ENCODE results near the gene TSHZ1. TPM values are rescaled to one million over a fixed set of nuclear protein-coding genes. Genes with fewer than 3 reads are reported as not detected.

The TSHZ1 gene
- total and polyA plus RNA-seq, 9 donors = 16.0 to 31.8 (median 26.2) TPM

DNA sequence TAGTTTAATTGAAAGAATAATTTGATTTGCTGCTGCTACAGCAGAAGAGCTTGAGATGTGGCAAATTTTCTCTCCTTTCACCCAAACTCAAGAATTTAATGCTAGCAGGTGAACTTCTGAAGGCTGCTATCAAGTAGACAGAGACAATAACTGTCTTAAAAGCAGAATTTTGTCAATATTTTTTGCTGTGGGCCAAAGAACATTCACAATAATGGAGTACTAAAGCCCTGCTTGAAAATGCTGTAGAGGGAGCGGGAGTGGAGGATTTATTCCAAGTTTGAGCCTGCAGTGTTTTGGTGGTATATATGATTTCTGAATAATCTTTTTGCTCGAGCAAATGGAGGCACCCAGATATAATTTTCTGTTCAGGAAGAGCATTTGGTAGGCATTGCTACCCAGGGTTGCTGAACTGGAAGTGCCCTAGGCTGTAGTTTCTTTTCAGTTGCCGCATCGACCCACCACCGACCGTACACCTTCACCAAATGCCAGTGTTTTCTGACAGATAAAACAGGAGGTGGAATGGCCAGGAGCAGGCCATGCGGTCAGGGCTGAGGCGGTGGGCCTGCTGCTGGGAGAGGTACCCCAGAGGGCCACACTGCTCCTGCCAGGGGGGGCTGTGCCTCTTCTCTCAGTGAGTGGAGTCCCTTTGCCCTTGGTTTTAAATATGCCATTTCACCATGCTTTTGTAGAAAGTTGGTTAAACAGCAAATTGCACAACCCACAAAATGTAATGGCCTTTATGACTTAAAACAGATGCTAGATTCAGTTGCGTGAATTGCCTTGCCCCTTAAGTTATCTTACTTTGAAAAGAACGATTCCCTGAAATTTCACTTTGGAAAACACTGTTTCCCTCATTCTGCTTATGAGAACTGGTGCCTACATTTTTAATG is 36.4 kb downstream of the TSHZ1 start:
- Histone ChIP-seq H3K27me3 (ENCODE audit: control insufficient read depth, insufficient read depth, low read length) (no peaks in the 10 kb centered on the region), H3K4me1 (ENCODE audit: control insufficient read depth, insufficient read depth, low read length) (peaks cover 15% of the 10 kb centered on the region), H3K36me3 (ENCODE audit: control insufficient read depth, insufficient read depth, low read length) (no peaks in the 10 kb centered on the region), H3K9me3 (replicated peaks; ENCODE audit: control insufficient read depth, low read depth, low read length) (no peaks in the 10 kb centered on the region), H3K4me3 (ENCODE audit: low read length) (peak overlapping the region; percentile 38), H3K27ac (ENCODE audit: low read length) (peak overlapping the region; percentile 90)
- no peak for DNase-seq
- 34% methylated on average over 3 of the region's 10 CpGs for WGBS (ENCODE audit: insufficient coverage)

DNA sequence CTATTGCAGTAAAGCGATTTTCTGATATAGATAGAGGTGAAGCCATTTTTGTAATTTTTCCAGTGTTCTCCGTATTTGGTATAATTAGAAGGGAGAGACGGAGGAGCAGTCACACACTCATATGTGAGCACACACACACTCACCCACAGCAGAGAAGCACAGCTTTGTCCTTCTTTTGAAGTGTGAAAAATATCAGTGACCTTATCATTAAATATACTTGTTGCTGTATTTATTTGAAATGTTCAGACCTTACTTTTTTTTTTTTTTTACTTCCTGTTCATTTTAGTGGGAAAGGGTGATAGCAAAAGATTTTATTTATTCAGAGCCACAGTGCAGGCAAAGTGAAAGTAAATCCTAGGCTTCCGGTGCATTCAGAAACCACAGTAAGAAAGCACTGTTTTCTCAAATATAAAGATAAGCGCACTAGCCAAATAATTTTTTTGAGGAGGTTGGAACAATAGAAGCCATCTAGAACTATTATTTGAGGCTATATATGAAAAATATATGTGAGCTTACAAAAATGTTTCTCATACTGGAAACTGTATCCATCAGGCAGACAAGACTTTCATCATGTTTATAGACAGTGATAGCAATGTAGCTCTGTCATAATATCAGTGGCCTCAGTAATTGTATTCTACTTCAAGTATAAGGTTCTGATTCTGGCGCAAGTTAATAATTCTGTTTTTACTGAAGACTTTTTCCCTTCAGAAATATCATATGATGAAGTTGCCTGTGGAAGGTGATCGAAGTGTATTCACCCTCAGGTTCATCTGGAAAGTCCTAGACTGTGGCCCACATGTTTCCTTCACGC is 37.2 kb downstream of the TSHZ1 start:
- DNase-seq = peak; percentile 87
- H3K4me1 ChIP-seq (ENCODE audit: control insufficient read depth, insufficient read depth, low read length) = peaks cover 15% of the 10 kb centered on the region
- no CpG with 5 or more reads among the region's 8 CpGs for WGBS (ENCODE audit: insufficient coverage)

GRCh38 chr18:75248426-75249174 is 38.0 kb downstream of the TSHZ1 start:
- Histone ChIP-seq H3K36me3 (ENCODE audit: control insufficient read depth, insufficient read depth, low read length) (no peaks in the 10 kb centered on the region), H3K4me1 (ENCODE audit: control insufficient read depth, insufficient read depth, low read length) (peaks cover 15% of the 10 kb centered on the region), H3K27me3 (ENCODE audit: control insufficient read depth, insufficient read depth, low read length) (no peaks in the 10 kb centered on the region), H3K27ac (ENCODE audit: low read length) (peak overlapping the region; percentile 90), H3K4me3 (ENCODE audit: low read length) (peak overlapping the region; percentile 38), H3K9me3 (replicated peaks; ENCODE audit: control insufficient read depth, low read depth, low read length) (no peaks in the 10 kb centered on the region)
- 79% methylated on average over 12 of the region's 20 CpGs for WGBS (ENCODE audit: insufficient coverage)
- no peak for DNase-seq

More for the DNA sequence above, 37.2 kb downstream of the TSHZ1 start:
- peak overlapping the region; percentile 38 for H3K4me3 ChIP-seq (ENCODE audit: low read length)
- no peaks in the 10 kb centered on the region for H3K36me3 ChIP-seq (ENCODE audit: control insufficient read depth, insufficient read depth, low read length)
- H3K27ac ChIP-seq (ENCODE audit: low read length) = peak overlapping the region; percentile 90
- no peaks in the 10 kb centered on the region for H3K9me3 ChIP-seq (replicated peaks; ENCODE audit: control insufficient read depth, low read depth, low read length)
- no peaks in the 10 kb centered on the region for H3K27me3 ChIP-seq (ENCODE audit: control insufficient read depth, insufficient read depth, low read length)

DNA sequence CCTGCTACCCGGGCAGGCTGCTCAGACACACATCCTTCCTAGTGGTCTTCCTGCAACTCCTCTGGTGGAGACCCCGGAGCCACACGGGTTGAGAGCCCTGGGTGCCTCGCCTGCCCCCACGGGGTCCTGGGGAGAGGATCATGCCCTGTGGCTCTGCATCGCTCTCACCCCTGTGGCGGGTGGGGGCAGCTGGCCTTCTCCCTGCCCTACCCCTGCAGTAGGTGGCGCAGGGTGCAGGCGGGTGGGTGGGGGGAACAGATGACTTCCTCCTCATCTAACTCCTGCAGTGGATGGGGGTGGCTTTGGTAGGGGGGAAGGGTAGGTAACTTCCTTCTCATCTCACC is 38.5 kb downstream of the TSHZ1 start:
- no peak for DNase-seq
- H3K4me3 ChIP-seq (ENCODE audit: low read length) = no peak overlapping the region
- H3K36me3 ChIP-seq (ENCODE audit: control insufficient read depth, insufficient read depth, low read length) = no peaks in the 10 kb centered on the region
- peak overlapping the region; percentile 90 for H3K27ac ChIP-seq (ENCODE audit: low read length)
- WGBS (ENCODE audit: insufficient coverage) = 91% methylated on average over 6 of the region's 9 CpGs
- no peaks in the 10 kb centered on the region for H3K9me3 ChIP-seq (replicated peaks; ENCODE audit: control insufficient read depth, low read depth, low read length)
- H3K27me3 ChIP-seq (ENCODE audit: control insufficient read depth, insufficient read depth, low read length) = no peaks in the 10 kb centered on the region
- peaks cover 17% of the 10 kb centered on the region for H3K4me1 ChIP-seq (ENCODE audit: control insufficient read depth, insufficient read depth, low read length)

- Histone ChIP-seq H3K27me3 (ENCODE audit: control insufficient read depth, insufficient read depth, low read length) (no peaks in the 10 kb centered on the region), H3K4me1 (ENCODE audit: control insufficient read depth, insufficient read depth, low read length) (peaks cover 15% of the 10 kb centered on the region), H3K4me3 (ENCODE audit: low read length) (no peak overlapping the region), H3K9me3 (replicated peaks; ENCODE audit: control insufficient read depth, low read depth, low read length) (no peaks in the 10 kb centered on the region), H3K27ac (ENCODE audit: low read length) (no peak overlapping the region), H3K36me3 (ENCODE audit: control insufficient read depth, insufficient read depth, low read length) (no peaks in the 10 kb centered on the region)
- DNase-seq = no peak
- WGBS (ENCODE audit: insufficient coverage) = 93% methylated on average over 10 of the region's 18 CpGs
Measured at GRCh38 chr18:75249672-75250470, 39.3 kb downstream of the TSHZ1 start.

DNA sequence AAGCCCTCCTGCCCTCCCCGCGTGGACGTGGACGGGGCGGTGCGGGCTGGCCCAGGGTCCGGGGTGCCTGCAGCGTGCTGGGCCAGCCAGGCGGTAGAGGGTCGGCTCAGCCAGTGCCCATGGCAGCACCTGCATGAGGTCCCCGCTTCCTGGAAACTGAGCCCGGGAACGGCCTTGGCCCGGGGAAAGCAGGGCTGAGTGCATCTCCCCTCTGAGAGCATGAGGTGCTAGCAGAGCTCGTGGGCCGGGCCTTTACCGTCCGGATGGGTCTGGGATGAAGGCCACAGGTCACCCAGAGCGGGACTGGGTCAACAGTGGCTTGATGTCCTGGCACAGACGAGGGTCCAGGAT is 39.8 kb downstream of the TSHZ1 start:
- 92% methylated on average over 20 of the region's 20 CpGs for WGBS (ENCODE audit: insufficient coverage)
- Histone ChIP-seq H3K4me3 (ENCODE audit: low read length) (no peak overlapping the region), H3K9me3 (replicated peaks; ENCODE audit: control insufficient read depth, low read depth, low read length) (no peaks in the 10 kb centered on the region), H3K27ac (ENCODE audit: low read length) (no peak overlapping the region), H3K4me1 (ENCODE audit: control insufficient read depth, insufficient read depth, low read length) (peaks cover 15% of the 10 kb centered on the region), H3K27me3 (ENCODE audit: control insufficient read depth, insufficient read depth, low read length) (no peaks in the 10 kb centered on the region), H3K36me3 (ENCODE audit: control insufficient read depth, insufficient read depth, low read length) (no peaks in the 10 kb centered on the region)
- DNase-seq = no peak

DNA sequence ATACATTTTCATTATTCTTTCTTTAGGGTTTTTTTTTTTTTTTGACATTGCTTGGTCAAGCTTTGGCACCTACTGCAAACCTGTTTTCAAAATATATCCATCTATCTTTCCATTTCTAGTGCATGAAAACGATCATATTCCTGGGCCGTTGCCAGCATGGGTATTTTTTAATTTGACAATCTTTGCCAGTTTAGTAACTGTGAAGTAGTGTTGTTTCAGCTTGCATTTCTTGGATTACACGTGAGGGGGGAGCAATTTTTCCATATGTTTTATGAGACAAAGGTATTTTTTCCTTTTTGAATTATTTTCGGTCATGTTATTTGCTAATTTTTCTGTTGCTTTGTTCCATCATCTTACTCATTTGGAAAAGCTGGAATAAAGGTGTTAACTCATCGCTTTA is 40.9 kb downstream of the TSHZ1 start:
- Histone ChIP-seq H3K36me3 (ENCODE audit: control insufficient read depth, insufficient read depth, low read length) (no peaks in the 10 kb centered on the region), H3K27me3 (ENCODE audit: control insufficient read depth, insufficient read depth, low read length) (no peaks in the 10 kb centered on the region), H3K9me3 (replicated peaks; ENCODE audit: control insufficient read depth, low read depth, low read length) (no peaks in the 10 kb centered on the region), H3K4me1 (ENCODE audit: control insufficient read depth, insufficient read depth, low read length) (peaks cover 11% of the 10 kb centered on the region), H3K4me3 (ENCODE audit: low read length) (no peak overlapping the region), H3K27ac (ENCODE audit: low read length) (no peak overlapping the region)
- WGBS (ENCODE audit: insufficient coverage) = no CpG with 5 or more reads among the region's 5 CpGs
- DNase-seq = no peak

GRCh38 chr18:75252136-75252535 is 41.5 kb downstream of the TSHZ1 start:
- no CpG with 5 or more reads among the region's 2 CpGs for WGBS (ENCODE audit: insufficient coverage)

DNA sequence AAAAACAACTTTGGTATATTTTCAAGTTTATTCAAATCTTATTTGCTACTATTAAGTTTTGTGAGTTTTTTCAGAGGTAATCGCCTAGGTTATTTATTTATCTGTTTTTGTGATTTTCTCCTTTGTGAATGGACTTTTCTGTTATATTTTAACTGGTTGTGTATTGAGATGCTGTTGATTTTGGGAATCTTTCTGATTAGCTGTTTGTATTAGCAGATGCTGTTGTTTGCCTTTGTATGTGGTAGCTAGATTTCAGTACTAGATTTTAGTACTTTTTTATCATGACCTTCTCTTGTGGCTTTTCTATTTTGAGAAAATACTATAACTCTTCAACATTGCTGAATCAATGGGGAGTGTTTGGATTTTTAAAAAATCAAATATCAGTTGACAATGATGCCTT is 42.4 kb downstream of the TSHZ1 start:
- H3K36me3 ChIP-seq (ENCODE audit: control insufficient read depth, insufficient read depth, low read length) = no peaks in the 10 kb centered on the region
- peaks cover 8% of the 10 kb centered on the region for H3K4me1 ChIP-seq (ENCODE audit: control insufficient read depth, insufficient read depth, low read length)
- H3K9me3 ChIP-seq (replicated peaks; ENCODE audit: control insufficient read depth, low read depth, low read length) = no peaks in the 10 kb centered on the region
- no CpG with 5 or more reads among the region's 1 CpG for WGBS (ENCODE audit: insufficient coverage)
- H3K27me3 ChIP-seq (ENCODE audit: control insufficient read depth, insufficient read depth, low read length) = no peaks in the 10 kb centered on the region
- H3K4me3 ChIP-seq (ENCODE audit: low read length) = no peak overlapping the region
- peak overlapping the region; percentile 42 for H3K27ac ChIP-seq (ENCODE audit: low read length)
- no peak for DNase-seq

More at GRCh38 chr18:75252136-75252535, 41.5 kb downstream of the TSHZ1 start:
- H3K27me3 ChIP-seq (ENCODE audit: control insufficient read depth, insufficient read depth, low read length) = no peaks in the 10 kb centered on the region
- peaks cover 9% of the 10 kb centered on the region for H3K4me1 ChIP-seq (ENCODE audit: control insufficient read depth, insufficient read depth, low read length)
- no peak for DNase-seq
- no peaks in the 10 kb centered on the region for H3K9me3 ChIP-seq (replicated peaks; ENCODE audit: control insufficient read depth, low read depth, low read length)
- H3K27ac ChIP-seq (ENCODE audit: low read length) = no peak overlapping the region
- no peaks in the 10 kb centered on the region for H3K36me3 ChIP-seq (ENCODE audit: control insufficient read depth, insufficient read depth, low read length)
- H3K4me3 ChIP-seq (ENCODE audit: low read length) = no peak overlapping the region

All from muscle of leg (tissue), 11 donors.